Measurements from ENCODE around the gene MMP7. TPM values are rescaled to one million over a fixed set of nuclear protein-coding genes. Genes with fewer than 3 reads are reported as not detected.

MMP7 gene
- total RNA-seq, 1 experiment from 2014 or later: not detected

- ChIA-PET CTCF (no interaction called here), POLR2A (no interaction called here)
- no TSS peak for BruUV-seq (replicated peaks)
Observed at GRCh38 chr11:102546923-102547471, 16.4 kb upstream of the MMP7 start.

GRCh38 chr11:102546427-102546826, 15.9 kb upstream of the MMP7 start:
- intact Hi-C loops (cut with micrococcal nuclease; ENCODE audit: unreplicated experiment): no loop called here
- peaks cover 11% of the 10 kb centered on the region for H3K9me3 Mint-ChIP-seq (ENCODE audit: unreplicated experiment)
- Histone ChIP-seq H3K4me3 (ENCODE audit: low read depth, low read length) (no peak overlapping the region), H3K4me1 (peaks cover 16% of the 10 kb centered on the region), H3K36me3 (ENCODE audit: control insufficient read depth, insufficient read depth, low read length) (no peaks in the 10 kb centered on the region), H3K27me3 (replicated peaks; ENCODE audit: control insufficient read depth, insufficient read depth, low read length) (no peaks in the 10 kb centered on the region), H3K9me3 (no peaks in the 10 kb centered on the region)
- no peak for TF ChIP-seq CTCF (IDR thresholded peaks at IDR 0.05; ENCODE audit: insufficient read depth in 1 of 2, low read depth in 1 of 2, low read length in 1 of 2, severe bottlenecking in 1 of 2, unreplicated experiment in 1 of 2)
- no peaks in the 10 kb centered on the region for H3K36me3 Mint-ChIP-seq (ENCODE audit: insufficient read depth, unreplicated experiment)
- peaks cover 4% of the 10 kb centered on the region for H3K4me1 Mint-ChIP-seq (ENCODE audit: low read depth, unreplicated experiment)
- H3K27me3 Mint-ChIP-seq (ENCODE audit: insufficient read depth, unreplicated experiment): no peaks in the 10 kb centered on the region
- ChIA-PET POLR2A (interaction anchor here (0.7 kb wide), 1 partner anchor 13 kb away, joined by 22 read pairs; no protein-coding TSS in a partner anchor), CTCF (no interaction called here)
- no TSS peak for BruUV-seq (replicated peaks)
- no peak for DNase-seq
- H3K4me3 Mint-ChIP-seq (ENCODE audit: unreplicated experiment): no peak overlapping the region
- no peak overlapping the region for H3K27ac Mint-ChIP-seq (ENCODE audit: unreplicated experiment)

More at GRCh38 chr11:102546923-102547471, 16.4 kb upstream of the MMP7 start:
- Histone ChIP-seq H3K36me3 (ENCODE audit: control insufficient read depth, insufficient read depth, low read length) (no peaks in the 10 kb centered on the region), H3K27me3 (replicated peaks; ENCODE audit: control insufficient read depth, insufficient read depth, low read length) (no peaks in the 10 kb centered on the region), H3K9me3 (no peaks in the 10 kb centered on the region), H3K4me1 (peaks cover 21% of the 10 kb centered on the region), H3K4me3 (ENCODE audit: low read depth, low read length) (no peak overlapping the region)
- H3K27ac Mint-ChIP-seq (ENCODE audit: unreplicated experiment): no peak overlapping the region
- no peak overlapping the region for H3K4me3 Mint-ChIP-seq (ENCODE audit: unreplicated experiment)
- no peak for DNase-seq
- peaks cover 11% of the 10 kb centered on the region for H3K9me3 Mint-ChIP-seq (ENCODE audit: unreplicated experiment)
- TF ChIP-seq CTCF (IDR thresholded peaks at IDR 0.05; ENCODE audit: insufficient read depth in 1 of 2, low read depth in 1 of 2, low read length in 1 of 2, severe bottlenecking in 1 of 2, unreplicated experiment in 1 of 2): no peak
- no peaks in the 10 kb centered on the region for H3K36me3 Mint-ChIP-seq (ENCODE audit: insufficient read depth, unreplicated experiment)
- H3K4me1 Mint-ChIP-seq (ENCODE audit: low read depth, unreplicated experiment): peaks cover 10% of the 10 kb centered on the region
- H3K27me3 Mint-ChIP-seq (ENCODE audit: insufficient read depth, unreplicated experiment): no peaks in the 10 kb centered on the region
- intact Hi-C loops (cut with micrococcal nuclease; ENCODE audit: unreplicated experiment): no loop called here

DNA sequence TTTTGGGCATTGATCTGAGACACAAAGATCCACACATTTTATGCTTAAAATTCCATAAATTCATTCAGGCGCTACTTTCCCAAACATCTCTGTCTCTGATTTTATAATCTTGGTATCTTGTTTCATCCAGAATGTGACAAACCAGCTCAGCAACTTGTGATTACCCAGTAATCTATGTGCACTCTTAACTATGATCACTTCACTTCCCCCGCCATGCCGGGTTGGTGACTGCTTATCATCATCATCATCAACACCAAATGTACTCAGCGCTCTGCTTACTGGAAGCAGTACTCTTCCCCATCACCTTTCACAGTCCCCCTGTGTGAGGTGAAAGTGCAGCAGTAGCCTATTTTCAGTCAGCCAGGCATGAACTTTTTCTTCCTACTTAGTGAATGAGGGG, 15.2 kb upstream of the MMP7 start:
- no peak for TF ChIP-seq CTCF (IDR thresholded peaks at IDR 0.05; ENCODE audit: insufficient read depth in 1 of 2, low read depth in 1 of 2, low read length in 1 of 2, severe bottlenecking in 1 of 2, unreplicated experiment in 1 of 2)
- no peaks in the 10 kb centered on the region for H3K4me1 Mint-ChIP-seq (ENCODE audit: low read depth, unreplicated experiment)
- Histone ChIP-seq H3K36me3 (ENCODE audit: control insufficient read depth, insufficient read depth, low read length) (no peaks in the 10 kb centered on the region), H3K4me1 (peaks cover 9% of the 10 kb centered on the region), H3K9me3 (no peaks in the 10 kb centered on the region), H3K27me3 (replicated peaks; ENCODE audit: control insufficient read depth, insufficient read depth, low read length) (no peaks in the 10 kb centered on the region), H3K4me3 (ENCODE audit: low read depth, low read length) (no peak overlapping the region)
- POLR2A ChIA-PET: no interaction called here
- peaks cover 11% of the 10 kb centered on the region for H3K9me3 Mint-ChIP-seq (ENCODE audit: unreplicated experiment)
- no peak overlapping the region for H3K4me3 Mint-ChIP-seq (ENCODE audit: unreplicated experiment)
- BruUV-seq (replicated peaks): no TSS peak
- CTCF ChIA-PET: no interaction called here
- no peaks in the 10 kb centered on the region for H3K27me3 Mint-ChIP-seq (ENCODE audit: insufficient read depth, unreplicated experiment)
- intact Hi-C loops (cut with micrococcal nuclease; ENCODE audit: unreplicated experiment): no loop called here
- H3K27ac Mint-ChIP-seq (ENCODE audit: unreplicated experiment): no peak overlapping the region
- DNase-seq: no peak
- no peaks in the 10 kb centered on the region for H3K36me3 Mint-ChIP-seq (ENCODE audit: insufficient read depth, unreplicated experiment)

Data from Caco-2 (cell line).